Activated B cell treated with CpG ODN at 0.5 μM for 24 hours (primary cell): ENCODE data around the gene PKIB. TPM values are rescaled to one million over a fixed set of nuclear protein-coding genes. Genes with fewer than 3 reads are reported as not detected.
"Not testable (repeated sequence)": the region's sequence is repeated elsewhere in the genome, so short reads cannot be mapped to it uniquely, and the experiment has no call there.

Experiments used
- ATAC-seq: fragments of 200-7000 bp; cut with Tn5 transposase; one replicate; pipeline ENCODE4 v1.10.0; 2021; ENCODE audit warnings: low read depth, mild to moderate bottlenecking, moderate library complexity
- CTCF ChIA-PET: fragments of 350-600 bp; sonication (Branson Sonifier 250); formaldehyde crosslinking; loops from one replicate; lab custom pipeline; 2021; ENCODE audit warnings: antibody characterized with exemption; lab: Charles Lee
- POLR2A ChIA-PET: fragments of 350-600 bp; sonication (Branson Sonifier 250); formaldehyde crosslinking; loops from one replicate; lab custom pipeline; 2021; ENCODE audit warnings: antibody characterized with exemption; lab: Charles Lee
- DNase-seq: peaks from one replicate; pipeline ENCODE4 v3.0.0; 2022
- H3K27ac Mint-ChIP-seq: one replicate; pipeline ENCODE4 v1.8.0; 2020; ENCODE audit warnings: mixed read lengths
- H3K27me3 Mint-ChIP-seq: one replicate; pipeline ENCODE4 v1.8.0; 2021; ENCODE audit warnings: mixed read lengths
- H3K36me3 Mint-ChIP-seq: one replicate; pipeline ENCODE4 v1.8.0; 2021; ENCODE audit warnings: low read depth, mixed read lengths
- H3K4me1 Mint-ChIP-seq: one replicate; pipeline ENCODE4 v1.8.0; 2021; ENCODE audit warnings: mixed read lengths
- H3K4me3 Mint-ChIP-seq: one replicate; pipeline ENCODE4 v1.8.0; 2020; ENCODE audit warnings: mild to moderate bottlenecking, mixed read lengths
- H3K9me3 Mint-ChIP-seq: one replicate; pipeline ENCODE4 v1.8.0; 2020; ENCODE audit warnings: mixed read lengths
- CTCF ChIP-seq: fragments of 200-600 bp; IDR thresholded peaks from one replicate; pipeline ENCODE4 v1.8.0; 2022; ENCODE audit warnings: antibody characterized with exemption, mild to moderate bottlenecking
- intact Hi-C: fragments of 100-400 bp; cut with micrococcal nuclease; formaldehyde crosslinking; loops from one replicate; pipeline ENCODE4 v1.15.1; 2024
- total RNA-seq: library from RNA; stranded (reverse); gene quantifications from 2 replicates; pipeline ENCODE4 v1.2.3, GENCODE V29; 2022

Gene PKIB
- total RNA-seq, 1 donor from 2014 or later = 1.2 TPM

GRCh38 chr6:122641819-122642218 lies 31.6 kb downstream of the PKIB start:
- Mint-ChIP-seq H3K9me3 (no peaks in the 10 kb centered on the region), H3K4me1 (no peaks in the 10 kb centered on the region), H3K4me3 (no peak overlapping the region), H3K27me3 (no peaks in the 10 kb centered on the region), H3K36me3 (no peaks in the 10 kb centered on the region), H3K27ac (no peak overlapping the region)
- no peak for TF ChIP-seq CTCF
- DNase-seq = no peak
- intact Hi-C loops = no loop called here
- ChIA-PET CTCF (no interaction called here), POLR2A (no interaction called here)
- no peak for ATAC-seq

DNA sequence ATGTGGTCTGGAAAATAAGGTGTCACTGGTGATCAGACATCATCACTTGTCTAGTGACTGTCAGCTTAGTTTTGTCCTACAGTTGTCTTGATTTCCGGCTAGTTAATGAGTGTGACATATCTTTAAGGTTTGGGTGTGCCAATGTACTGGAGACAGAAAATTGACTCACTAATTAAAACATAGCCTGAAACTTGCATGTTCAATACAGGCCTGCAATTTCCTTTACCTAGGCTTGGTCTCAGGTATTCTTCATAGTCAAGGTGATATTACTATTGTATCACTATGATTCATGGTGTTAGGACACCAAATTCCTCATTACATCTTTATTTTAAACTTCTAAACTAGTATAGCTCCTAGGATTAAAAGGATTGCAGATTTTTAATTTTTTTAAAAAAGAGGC lies 32.4 kb downstream of the PKIB start:
- intact Hi-C loops = not testable (repeated sequence)

GRCh38 chr6:122645256-122645655 lies 35.1 kb downstream of the PKIB start:
- Mint-ChIP-seq H3K27ac (no peak overlapping the region), H3K9me3 (no peaks in the 10 kb centered on the region), H3K4me3 (no peak overlapping the region), H3K36me3 (no peaks in the 10 kb centered on the region), H3K27me3 (no peaks in the 10 kb centered on the region), H3K4me1 (no peaks in the 10 kb centered on the region)
- no peak for ATAC-seq
- no peak for DNase-seq
- intact Hi-C loops = no loop called here
- TF ChIP-seq CTCF = no peak
- CTCF ChIA-PET = no interaction called here
- POLR2A ChIA-PET = no interaction called here

More for the DNA sequence above, 32.4 kb downstream of the PKIB start:
- H3K27ac Mint-ChIP-seq, ATAC-seq, H3K36me3 Mint-ChIP-seq, CTCF ChIA-PET, DNase-seq, POLR2A ChIA-PET, H3K9me3 Mint-ChIP-seq, H3K4me1 Mint-ChIP-seq, H3K4me3 Mint-ChIP-seq, H3K27me3 Mint-ChIP-seq: not testable (repeated sequence)

GRCh38 chr6:122647765-122648164 lies 37.6 kb downstream of the PKIB start:
- Mint-ChIP-seq H3K4me1 (no peaks in the 10 kb centered on the region), H3K27ac (no peak overlapping the region), H3K36me3 (no peaks in the 10 kb centered on the region), H3K9me3 (no peaks in the 10 kb centered on the region), H3K4me3 (no peak overlapping the region), H3K27me3 (no peaks in the 10 kb centered on the region)
- TF ChIP-seq CTCF = no peak
- ChIA-PET CTCF (no interaction called here), POLR2A (no interaction called here)
- intact Hi-C loops = no loop called here
- ATAC-seq (no peak), DNase-seq (no peak)

DNA sequence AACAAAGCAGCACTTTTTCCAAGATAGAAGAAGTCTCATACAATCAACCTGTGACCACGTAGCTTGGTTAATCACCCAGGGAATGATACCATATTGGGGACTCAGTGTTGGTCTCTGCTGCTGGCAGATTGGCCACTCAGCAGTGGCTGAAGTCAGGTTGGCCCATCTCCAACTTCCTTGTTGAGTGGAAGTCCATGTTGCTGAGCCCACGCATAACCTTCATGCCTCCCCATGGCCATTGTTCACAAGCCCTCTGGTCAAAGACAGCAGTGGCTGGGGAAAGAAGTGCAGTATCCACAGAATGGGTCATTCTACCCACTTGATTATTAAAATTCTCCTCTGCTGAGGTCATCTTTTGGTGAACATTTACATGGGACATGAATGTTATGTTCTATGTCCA lies 38.5 kb downstream of the PKIB start:
- H3K27ac Mint-ChIP-seq = no peak overlapping the region
- TF ChIP-seq CTCF = no peak

GRCh38 chr6:122649701-122650100 lies 39.5 kb downstream of the PKIB start:
- H3K27me3 Mint-ChIP-seq = no peaks in the 10 kb centered on the region
- ChIA-PET POLR2A (no interaction called here), CTCF (no interaction called here)
- DNase-seq (no peak), ATAC-seq (no peak)
- no peaks in the 10 kb centered on the region for H3K9me3 Mint-ChIP-seq
- no peak overlapping the region for H3K4me3 Mint-ChIP-seq
- TF ChIP-seq CTCF = no peak
- intact Hi-C loops = no loop called here
- no peaks in the 10 kb centered on the region for H3K36me3 Mint-ChIP-seq
- no peaks in the 10 kb centered on the region for H3K4me1 Mint-ChIP-seq
- H3K27ac Mint-ChIP-seq = no peak overlapping the region

More for the DNA sequence above, 38.5 kb downstream of the PKIB start:
- Mint-ChIP-seq H3K36me3 (no peaks in the 10 kb centered on the region), H3K27me3 (no peaks in the 10 kb centered on the region), H3K4me3 (no peak overlapping the region), H3K9me3 (no peaks in the 10 kb centered on the region), H3K4me1 (no peaks in the 10 kb centered on the region)
- CTCF ChIA-PET = no interaction called here
- DNase-seq (no peak), ATAC-seq (no peak)
- POLR2A ChIA-PET = no interaction called here
- intact Hi-C loops = no loop called here
